IgD-negative memory B cell (primary cell): ENCODE data around the gene URI1. TPM values are rescaled to one million over a fixed set of nuclear protein-coding genes. Genes with fewer than 3 reads are reported as not detected.
"Not testable (repeated sequence)": the region's sequence is repeated elsewhere in the genome, so short reads cannot be mapped to it uniquely, and the experiment has no call there.

Experiments used
- H3K27ac Mint-ChIP-seq, 3 donors: one replicate each; pipeline ENCODE4 v1.8.0; 2020 to 2022; ENCODE audit warnings: mild to moderate bottlenecking in 3 of 3, mixed read lengths in 3 of 3, moderate library complexity in 1 of 3
- H3K27me3 Mint-ChIP-seq: one replicate; pipeline ENCODE4 v1.8.0; 2021; ENCODE audit warnings: mixed read lengths
- H3K36me3 Mint-ChIP-seq: one replicate; pipeline ENCODE4 v1.8.0; 2020; ENCODE audit warnings: mild to moderate bottlenecking, mixed read lengths
- H3K4me1 Mint-ChIP-seq, 3 donors: one replicate each; pipeline ENCODE4 v1.8.0; 2020 to 2022; ENCODE audit warnings: mixed read lengths in 3 of 3, mild to moderate bottlenecking in 1 of 3
- H3K4me3 Mint-ChIP-seq, 4 donors: one replicate each; pipeline ENCODE4 v1.8.0; 2020 to 2022; ENCODE audit warnings: mild to moderate bottlenecking in 4 of 4, mixed read lengths in 4 of 4, moderate library complexity in 3 of 4
- H3K9me3 Mint-ChIP-seq, 3 donors: one replicate each; pipeline ENCODE4 v1.8.0; 2020 to 2021; ENCODE audit warnings: mixed read lengths in 3 of 3, mild to moderate bottlenecking in 1 of 3
- polyA plus RNA-seq: library from polyadenylated mRNA; unstranded; fragments of 300-500 nt; fragmentation: Illumina TruSeq; gene quantifications from one replicate; pipeline ENCODE4 v1.2.3, GENCODE V29; 2021

The URI1 gene
- polyA plus RNA-seq, 1 donor from 2014 or later = 9.8 TPM

DNA sequence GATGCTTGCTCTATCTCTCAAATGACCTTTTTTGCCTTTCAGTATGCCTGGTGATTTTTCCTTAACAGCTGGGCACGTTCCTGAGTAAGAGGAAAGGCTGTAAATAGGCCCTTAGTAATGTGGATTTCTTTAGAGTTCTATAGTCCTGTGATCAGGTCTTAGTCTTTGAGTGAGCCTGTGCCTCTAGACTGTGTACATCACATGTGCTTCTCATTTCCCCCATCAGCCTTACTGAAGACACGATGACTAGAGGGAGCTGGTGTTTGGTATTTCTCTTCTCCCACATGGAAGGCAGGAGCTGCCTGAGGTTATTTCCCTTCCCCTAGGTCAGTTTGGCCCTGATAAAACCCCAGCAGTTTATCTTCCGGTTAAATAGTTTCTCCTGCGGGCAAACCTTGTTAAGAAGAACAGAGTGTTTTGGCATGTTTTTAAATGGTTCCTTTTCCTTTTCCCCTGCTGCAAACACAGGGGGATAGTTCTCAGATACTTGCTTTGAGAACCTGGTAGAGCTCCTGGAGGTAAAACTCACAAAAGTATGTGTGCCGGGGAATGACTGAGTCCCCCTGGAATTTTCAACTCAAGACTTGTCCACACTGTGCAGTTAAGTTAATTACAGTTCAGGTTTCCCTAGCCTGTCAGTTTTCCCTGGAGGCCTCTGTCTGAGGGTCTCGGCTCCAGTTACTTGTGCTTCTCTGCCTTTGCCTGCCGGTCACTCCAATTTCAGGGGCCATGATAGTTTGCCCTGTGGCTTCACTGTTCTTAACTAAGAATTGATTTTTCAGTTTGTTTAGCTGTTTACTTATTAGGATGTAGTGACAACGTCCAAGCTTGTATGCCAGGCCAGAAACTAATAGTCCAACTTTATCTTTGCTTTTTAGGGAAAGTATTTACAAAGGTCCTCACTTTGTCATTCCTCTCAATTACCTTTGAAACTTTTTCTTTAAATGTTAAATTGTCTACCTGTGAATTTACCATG is 94.4 kb downstream of the URI1 start:
- no peak overlapping the region for H3K4me3 Mint-ChIP-seq
- H3K9me3 Mint-ChIP-seq = peaks cover 12 to 27% (median 18%) of the 10 kb centered on the region in 3 donors
- H3K36me3 Mint-ChIP-seq = peaks cover 19% of the 10 kb centered on the region
- H3K4me1 Mint-ChIP-seq = peaks cover 0 to 5% (median 3%) of the 10 kb centered on the region in 3 donors
- H3K27ac Mint-ChIP-seq = peak overlapping the region in 1 of 3 donors; percentile 85
- no peaks in the 10 kb centered on the region for H3K27me3 Mint-ChIP-seq

DNA sequence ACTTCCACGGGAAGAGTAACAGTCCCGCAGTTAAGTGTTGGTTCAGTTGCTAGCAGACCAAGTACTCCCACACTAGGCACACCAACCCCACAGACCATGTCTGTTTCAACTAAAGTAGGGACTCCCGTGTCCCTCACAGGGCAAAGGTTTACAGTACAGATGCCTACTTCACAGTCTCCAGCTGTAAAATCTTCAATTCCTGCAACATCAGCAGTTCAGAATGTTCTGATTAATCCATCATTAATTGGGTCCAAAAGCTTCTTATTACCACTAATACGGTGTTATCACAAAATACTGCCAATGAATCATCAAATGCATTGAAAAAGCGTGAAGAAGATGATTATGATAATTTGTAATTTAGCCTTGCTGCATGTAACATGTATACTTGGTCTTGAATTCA is 95.8 kb downstream of the URI1 start:
- Mint-ChIP-seq H3K27ac (no peak overlapping the region), H3K4me3 (no peak overlapping the region), H3K36me3 (peaks cover 17% of the 10 kb centered on the region), H3K27me3 (no peaks in the 10 kb centered on the region), H3K4me1 (peaks cover 0 to 5% (median 3%) of the 10 kb centered on the region in 3 donors), H3K9me3 (peaks cover 8 to 27% (median 18%) of the 10 kb centered on the region in 3 donors)

DNA sequence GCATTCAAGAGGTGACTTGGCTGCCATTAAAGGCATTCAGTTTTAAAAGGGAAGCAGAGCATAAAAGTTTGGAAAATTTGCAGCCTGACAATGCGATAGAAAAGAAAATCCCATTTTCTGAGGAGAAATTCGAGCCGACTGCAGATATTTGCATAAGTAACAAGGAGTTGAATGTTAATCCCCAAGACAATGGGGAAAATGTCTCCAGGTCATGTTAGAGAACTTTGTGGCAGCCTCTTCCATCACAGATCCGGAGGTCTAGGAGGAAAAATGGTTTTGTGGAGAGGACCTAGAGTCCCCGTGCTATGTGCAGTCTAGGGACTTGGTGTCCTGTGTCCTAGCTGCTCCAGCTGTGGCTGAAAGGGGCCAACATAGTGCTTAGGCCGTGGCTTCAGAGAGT is 99.9 kb downstream of the URI1 start:
- not testable (repeated sequence) for H3K27me3 Mint-ChIP-seq, H3K4me1 Mint-ChIP-seq, H3K4me3 Mint-ChIP-seq, H3K9me3 Mint-ChIP-seq
- Mint-ChIP-seq H3K36me3 (peaks cover 12% of the 10 kb centered on the region), H3K27ac (peak overlapping the region in 1 of 3 donors; percentile 19)

- peaks cover 0 to 10% (median 4%) of the 10 kb centered on the region in 3 donors for H3K4me1 Mint-ChIP-seq
- not testable (repeated sequence) for H3K27me3 Mint-ChIP-seq, H3K36me3 Mint-ChIP-seq, H3K4me3 Mint-ChIP-seq, H3K9me3 Mint-ChIP-seq, H3K27ac Mint-ChIP-seq
Measured at GRCh38 chr19:30043008-30043407, 101.0 kb downstream of the URI1 start.

GRCh38 chr19:30044273-30045248 is 102.5 kb downstream of the URI1 start:
- H3K9me3 Mint-ChIP-seq = peaks cover 0 to 5% (median 0%) of the 10 kb centered on the region in 3 donors
- peaks cover 6% of the 10 kb centered on the region for H3K36me3 Mint-ChIP-seq
- peaks cover 0 to 10% (median 4%) of the 10 kb centered on the region in 3 donors for H3K4me1 Mint-ChIP-seq
- H3K4me3 Mint-ChIP-seq = no peak overlapping the region
- H3K27me3 Mint-ChIP-seq = no peaks in the 10 kb centered on the region
- no peak overlapping the region for H3K27ac Mint-ChIP-seq

DNA sequence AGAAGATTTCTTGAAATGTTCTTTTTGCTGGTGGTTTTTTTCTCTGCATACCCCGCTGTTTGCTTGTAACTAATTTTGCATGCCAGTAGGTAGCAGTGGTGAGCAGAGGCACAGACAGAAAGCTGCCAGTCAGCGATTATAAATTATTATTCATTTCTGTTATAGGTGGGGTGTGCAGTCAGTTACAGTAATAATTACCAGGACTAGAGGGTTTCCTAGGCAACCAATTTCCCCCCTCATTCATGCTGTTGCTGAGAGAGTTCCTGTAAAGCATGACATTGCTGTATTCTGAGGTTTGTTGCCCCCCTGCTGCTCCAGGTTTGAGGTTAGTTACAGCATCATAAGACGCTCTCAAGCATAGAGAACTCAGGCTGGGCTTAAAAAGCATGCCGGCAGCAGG is 104.5 kb downstream of the URI1 start:
- Mint-ChIP-seq H3K27ac (peak overlapping the region in 1 of 3 donors; percentile 46), H3K9me3 (no peaks in the 10 kb centered on the region), H3K4me3 (no peak overlapping the region), H3K36me3 (peaks cover 4% of the 10 kb centered on the region), H3K4me1 (peaks cover 0 to 10% (median 4%) of the 10 kb centered on the region in 3 donors), H3K27me3 (no peaks in the 10 kb centered on the region)

- Mint-ChIP-seq H3K27ac (peak overlapping the region in 1 of 3 donors; percentile 71), H3K27me3 (no peaks in the 10 kb centered on the region), H3K9me3 (no peaks in the 10 kb centered on the region), H3K36me3 (peaks cover 6% of the 10 kb centered on the region), H3K4me3 (no peak overlapping the region), H3K4me1 (peaks cover 0 to 10% (median 4%) of the 10 kb centered on the region in 3 donors)
Measured at GRCh38 chr19:30047432-30047831, 105.4 kb downstream of the URI1 start.

GRCh38 chr19:30049226-30049625 is 107.2 kb downstream of the URI1 start:
- Mint-ChIP-seq H3K27ac (no peak overlapping the region), H3K27me3 (no peaks in the 10 kb centered on the region), H3K36me3 (peaks cover 7% of the 10 kb centered on the region), H3K9me3 (no peaks in the 10 kb centered on the region), H3K4me1 (peaks cover 0 to 10% (median 6%) of the 10 kb centered on the region in 3 donors), H3K4me3 (no peak overlapping the region)

- Mint-ChIP-seq H3K4me3 (no peak overlapping the region), H3K27me3 (no peaks in the 10 kb centered on the region), H3K9me3 (no peaks in the 10 kb centered on the region), H3K36me3 (peaks cover 2% of the 10 kb centered on the region), H3K4me1 (peaks cover 0 to 10% (median 6%) of the 10 kb centered on the region in 3 donors), H3K27ac (no peak overlapping the region)
Measured at GRCh38 chr19:30049846-30050667, 108.0 kb downstream of the URI1 start.

DNA sequence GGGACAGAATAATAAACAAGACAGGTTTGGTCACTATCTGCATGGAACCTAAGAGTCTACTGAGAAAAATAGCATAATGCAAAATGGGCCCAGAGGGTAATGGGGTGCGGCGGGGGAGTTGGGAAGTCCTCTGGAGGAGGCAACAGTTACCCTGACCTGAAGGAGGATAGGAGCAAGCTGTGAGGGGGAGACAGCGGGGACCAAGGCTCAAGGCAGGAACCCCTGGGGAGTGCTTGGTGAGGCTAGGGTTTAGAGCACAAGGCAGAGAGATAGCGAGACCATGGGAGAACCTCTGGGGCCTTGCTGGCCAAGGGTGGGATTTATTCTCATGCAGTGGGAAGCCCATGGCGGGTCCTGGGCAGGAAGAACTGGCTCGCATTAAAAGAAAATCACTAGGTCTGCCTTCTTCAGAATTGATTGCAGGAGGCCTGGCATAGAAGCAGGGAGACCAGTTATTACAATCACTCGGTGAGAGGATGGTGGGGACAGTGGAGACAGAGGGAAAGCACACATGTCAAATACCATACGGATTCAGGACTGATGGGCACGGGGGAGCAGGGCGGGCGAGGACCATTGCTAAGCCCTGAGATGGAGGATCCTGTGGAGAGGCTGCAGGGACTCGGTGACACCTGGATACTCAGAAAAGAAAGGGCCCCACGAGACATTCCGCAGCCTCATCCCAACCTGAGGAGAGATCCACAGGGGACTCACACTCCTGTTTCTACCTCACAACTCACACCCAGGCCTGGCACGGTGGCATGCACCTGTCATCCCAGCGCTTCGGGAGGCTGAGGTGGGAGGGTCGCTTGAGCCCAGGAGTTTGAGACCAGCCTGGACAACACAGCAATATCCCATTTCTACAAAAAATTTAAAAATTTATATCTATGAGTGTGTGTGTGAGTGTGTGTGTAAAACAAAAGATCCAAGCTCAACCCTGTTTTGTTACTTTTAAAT is 110.4 kb downstream of the URI1 start:
- Mint-ChIP-seq H3K9me3 (peaks cover 0 to under 1% (median 0%) of the 10 kb centered on the region in 3 donors), H3K27ac (no peak overlapping the region), H3K4me3 (no peak overlapping the region), H3K36me3 (peaks cover 2% of the 10 kb centered on the region), H3K27me3 (no peaks in the 10 kb centered on the region), H3K4me1 (peaks cover 0 to 2% (median 0%) of the 10 kb centered on the region in 3 donors)

GRCh38 chr19:30053558-30053957 is 111.5 kb downstream of the URI1 start:
- Mint-ChIP-seq H3K4me3 (no peak overlapping the region), H3K4me1 (peaks cover 0 to 2% (median 0%) of the 10 kb centered on the region in 3 donors), H3K27me3 (peaks cover 1% of the 10 kb centered on the region), H3K36me3 (peaks cover 2% of the 10 kb centered on the region), H3K27ac (no peak overlapping the region), H3K9me3 (peaks cover 3 to 4% (median 3%) of the 10 kb centered on the region in 3 donors)

- Mint-ChIP-seq H3K9me3 (peaks cover 3 to 4% (median 3%) of the 10 kb centered on the region in 3 donors), H3K36me3 (peaks cover 2% of the 10 kb centered on the region), H3K27me3 (peaks cover 1% of the 10 kb centered on the region), H3K4me3 (no peak overlapping the region), H3K27ac (no peak overlapping the region), H3K4me1 (peaks cover 0 to 2% (median 0%) of the 10 kb centered on the region in 3 donors)
Measured at GRCh38 chr19:30054210-30054609, 112.2 kb downstream of the URI1 start.

- H3K27ac Mint-ChIP-seq = no peak overlapping the region
- peaks cover 3 to 4% (median 3%) of the 10 kb centered on the region in 3 donors for H3K9me3 Mint-ChIP-seq
- peaks cover 1% of the 10 kb centered on the region for H3K27me3 Mint-ChIP-seq
- H3K4me3 Mint-ChIP-seq = no peak overlapping the region
- H3K4me1 Mint-ChIP-seq = peaks cover 0 to 2% (median 0%) of the 10 kb centered on the region in 3 donors
- peaks cover 2% of the 10 kb centered on the region for H3K36me3 Mint-ChIP-seq
Measured at GRCh38 chr19:30056580-30056979, 114.5 kb downstream of the URI1 start.
